BLaER1 treated with 17β-estradiol and CSF1 and Interleukin-3, amounts not matched to agents 10 nM and 100 nM (cell line): ENCODE measurements around the gene PID1.

Experiments
- H3K27ac ChIP-seq, 11 experiments: shearing (Covaris generic); formaldehyde crosslinking; 2 replicates each; pipeline ENCODE4 v1.8.1; 2022
- H3K27me3 ChIP-seq, 11 experiments: shearing (Covaris generic); formaldehyde crosslinking; 2 replicates each; pipeline ENCODE4 v1.8.1; 2022
- H3K36me3 ChIP-seq, 11 experiments: shearing (Covaris generic); formaldehyde crosslinking; 2 replicates each; pipeline ENCODE4 v1.8.1; 2022
- H3K4me1 ChIP-seq, 10 experiments: shearing (Covaris generic); formaldehyde crosslinking; 2 replicates each; pipeline ENCODE4 v1.8.1; 2022
- H3K4me2 ChIP-seq, 11 experiments: shearing (Covaris generic); formaldehyde crosslinking; 2 replicates each; pipeline ENCODE4 v1.8.1; 2022
- H3K4me3 ChIP-seq, 10 experiments: shearing (Covaris generic); formaldehyde crosslinking; 2 replicates each; pipeline ENCODE4 v1.8.1; 2022
- H3K9ac ChIP-seq, 11 experiments: shearing (Covaris generic); formaldehyde crosslinking; 2 replicates each; pipeline ENCODE4 v1.8.1; 2022
- H3K9me3 ChIP-seq, 11 experiments: shearing (Covaris generic); formaldehyde crosslinking; replicated peaks in 1 of 11; 2 replicates each; pipeline ENCODE4 v1.8.1; 2022
- H4K20me1 ChIP-seq, 11 experiments: shearing (Covaris generic); formaldehyde crosslinking; 2 replicates each; pipeline ENCODE4 v1.8.1; 2022
- Cebpa-rat ChIP-seq, 11 experiments: shearing (Covaris generic); IDR thresholded peaks; 2 replicates each; pipeline ENCODE4 v1.8.1; 2022

The PID1 gene

DNA sequence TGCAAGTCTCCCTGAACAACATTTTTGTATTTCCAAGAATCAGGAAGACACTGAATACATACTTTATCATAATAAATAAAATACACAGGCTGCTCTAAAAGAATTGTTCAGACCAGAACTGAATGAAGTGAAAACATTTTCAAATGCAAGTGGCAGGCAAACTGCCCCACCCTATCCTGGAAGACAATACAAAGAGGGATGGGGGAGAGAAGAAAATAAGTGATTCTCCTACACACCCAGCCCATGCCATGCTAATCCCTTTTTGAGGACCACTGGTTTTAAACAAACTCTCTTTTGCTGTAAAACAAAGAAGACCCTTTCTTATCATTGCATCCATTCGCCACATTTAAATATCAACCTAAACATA, 95.6 kb downstream of the PID1 start:
- no peak overlapping the region for H3K4me2 ChIP-seq
- H3K36me3 ChIP-seq = no peaks in the 10 kb centered on the region; a peak in 2 of 22 replicates
- H3K4me1 ChIP-seq = peaks cover 0 to 6% (median 0%) of the 10 kb centered on the region in 10 experiments; a peak in 2 of 20 replicates
- H3K9me3 ChIP-seq = peaks cover 0 to 58% (median 4%) of the 10 kb centered on the region in 11 experiments; a peak in 10 of 22 replicates
- no peak overlapping the region for H3K27ac ChIP-seq
- no peak for TF ChIP-seq Cebpa-rat (IDR thresholded peaks at IDR 0.05)
- no peak overlapping the region for H3K4me3 ChIP-seq
- H3K9ac ChIP-seq = no peak overlapping the region
- H3K27me3 ChIP-seq = no peaks in the 10 kb centered on the region
- H4K20me1 ChIP-seq = no peaks in the 10 kb centered on the region

DNA sequence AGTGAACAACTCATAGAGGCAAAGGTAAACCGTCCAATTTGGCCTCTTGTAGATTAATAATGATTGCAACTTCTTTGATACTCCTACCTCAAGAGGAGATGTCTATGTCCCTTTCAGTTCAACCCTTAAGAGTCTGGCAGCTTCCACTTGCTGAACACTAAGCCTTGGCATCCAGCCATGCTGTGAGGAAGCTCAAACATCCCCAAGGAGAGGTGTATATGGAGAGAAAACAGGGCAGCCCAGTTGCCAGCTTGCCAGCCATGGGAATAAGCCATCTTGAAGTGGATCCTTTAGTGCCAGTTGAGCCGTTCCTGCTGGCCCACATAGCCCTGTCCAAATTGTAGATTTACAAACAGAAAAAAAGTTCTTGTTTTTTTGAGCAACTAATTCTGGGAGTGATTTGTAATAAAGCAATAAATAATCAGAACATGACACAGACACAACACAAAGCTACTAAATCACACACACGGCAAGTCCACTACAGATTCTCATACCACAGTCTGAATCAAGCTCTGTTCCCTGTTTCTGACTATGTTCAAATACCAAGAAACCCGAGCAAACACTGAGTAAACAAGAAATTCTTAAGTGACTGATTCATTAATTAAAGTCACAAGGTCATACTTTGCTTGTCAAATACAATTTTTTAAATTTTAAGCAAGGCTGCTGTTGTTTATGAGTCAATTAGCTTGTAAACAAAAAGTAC, 96.1 kb downstream of the PID1 start:
- no peak overlapping the region for H3K4me2 ChIP-seq
- H3K27me3 ChIP-seq = no peaks in the 10 kb centered on the region
- no peak overlapping the region for H3K4me3 ChIP-seq
- H3K9ac ChIP-seq = no peak overlapping the region
- H3K4me1 ChIP-seq = peaks cover 0 to 6% (median 0%) of the 10 kb centered on the region in 10 experiments; a peak in 2 of 20 replicates
- no peak overlapping the region for H3K27ac ChIP-seq
- no peak for TF ChIP-seq Cebpa-rat (IDR thresholded peaks at IDR 0.05)
- no peaks in the 10 kb centered on the region for H4K20me1 ChIP-seq
- H3K9me3 ChIP-seq = peaks cover 0 to 57% (median 4%) of the 10 kb centered on the region in 11 experiments; a peak in 10 of 22 replicates
- no peaks in the 10 kb centered on the region; a peak in 2 of 22 replicates for H3K36me3 ChIP-seq

DNA sequence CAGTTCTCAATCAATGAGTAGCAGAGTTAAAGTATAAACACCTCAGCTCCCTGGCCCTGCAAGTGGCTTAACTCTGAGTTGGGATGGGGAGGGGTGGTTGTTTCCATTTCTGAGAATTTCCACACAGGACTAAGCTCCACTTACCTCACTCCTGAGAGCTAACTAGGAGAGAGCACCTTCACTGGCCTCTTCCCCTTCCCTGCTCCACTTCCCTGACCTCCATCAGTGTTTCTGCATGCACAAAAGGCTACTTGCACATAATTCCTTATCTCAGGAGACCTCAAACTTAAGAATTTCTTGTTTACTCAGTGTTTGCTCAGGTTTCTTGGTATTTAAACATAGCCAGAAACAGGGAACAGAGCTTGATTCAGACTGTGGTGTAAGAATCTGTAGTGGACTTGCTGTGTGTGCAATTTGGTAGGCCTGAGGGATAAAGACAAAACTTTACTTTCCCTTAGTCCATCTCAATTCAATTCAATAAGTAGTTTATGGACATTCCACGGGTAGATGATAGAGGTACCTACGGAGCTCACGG, 97.2 kb downstream of the PID1 start:
- Histone ChIP-seq H3K27ac (no peak overlapping the region), H3K4me2 (no peak overlapping the region; a peak in 1 of 22 replicates), H3K36me3 (no peaks in the 10 kb centered on the region; a peak in 2 of 22 replicates), H4K20me1 (no peaks in the 10 kb centered on the region), H3K4me1 (peaks cover 0 to 6% (median 0%) of the 10 kb centered on the region in 10 experiments; a peak in 2 of 20 replicates), H3K4me3 (no peak overlapping the region), H3K9ac (no peak overlapping the region), H3K9me3 (peaks cover 0 to 57% (median 4%) of the 10 kb centered on the region in 11 experiments; a peak in 10 of 22 replicates), H3K27me3 (no peaks in the 10 kb centered on the region)
- TF ChIP-seq Cebpa-rat (IDR thresholded peaks at IDR 0.05) = no peak

DNA sequence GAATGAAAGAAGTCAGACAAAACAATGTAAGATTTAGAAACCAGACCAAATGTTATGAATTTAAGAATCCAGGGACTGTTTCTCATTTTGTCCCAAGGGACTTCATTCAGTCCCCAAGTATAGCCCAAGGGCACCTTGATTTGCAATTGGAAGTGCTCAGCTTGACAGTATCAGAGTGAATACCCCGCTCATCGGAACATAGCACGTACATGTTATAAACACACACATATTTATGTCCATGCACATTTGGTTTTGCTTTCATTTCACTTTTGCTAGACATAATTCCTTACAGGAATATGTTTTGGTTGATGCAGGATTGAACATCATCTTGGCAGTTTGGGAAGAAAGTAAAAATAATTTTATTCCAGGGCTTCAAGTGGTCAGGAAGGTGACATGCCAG, 100.2 kb downstream of the PID1 start:
- no peak for TF ChIP-seq Cebpa-rat (IDR thresholded peaks at IDR 0.05)
- Histone ChIP-seq H3K36me3 (no peaks in the 10 kb centered on the region; a peak in 2 of 22 replicates), H4K20me1 (no peaks in the 10 kb centered on the region), H3K4me3 (no peak overlapping the region), H3K27me3 (no peaks in the 10 kb centered on the region), H3K4me1 (peaks cover 0 to 6% (median 0%) of the 10 kb centered on the region in 10 experiments; a peak in 2 of 20 replicates), H3K9me3 (peaks cover 0 to 42% (median 4%) of the 10 kb centered on the region in 11 experiments; a peak in 10 of 22 replicates), H3K27ac (no peak overlapping the region), H3K4me2 (no peak overlapping the region), H3K9ac (no peak overlapping the region)

DNA sequence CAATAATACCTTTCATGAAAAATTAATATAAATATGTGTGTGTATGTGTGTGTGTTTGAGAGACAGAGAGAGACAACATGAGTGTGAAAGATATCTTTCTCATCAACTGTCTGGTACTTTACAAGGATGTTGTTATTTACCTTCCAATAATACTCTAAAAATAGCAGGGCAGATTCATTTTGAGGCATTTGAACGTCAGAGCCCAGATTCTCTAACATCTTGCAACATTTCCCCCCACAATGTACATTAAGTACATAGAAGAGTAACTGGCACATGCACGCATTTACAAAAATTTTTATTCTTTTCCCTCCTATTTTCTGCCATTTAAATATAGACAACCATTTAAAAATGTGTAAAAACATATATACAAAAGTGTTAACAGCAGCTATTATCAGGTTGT, 100.9 kb downstream of the PID1 start:
- H3K4me2 ChIP-seq = no peak overlapping the region
- H3K4me3 ChIP-seq = no peak overlapping the region
- H3K27ac ChIP-seq = no peak overlapping the region
- H3K27me3 ChIP-seq = no peaks in the 10 kb centered on the region
- no peaks in the 10 kb centered on the region for H4K20me1 ChIP-seq
- H3K9me3 ChIP-seq = peaks cover 0 to 39% (median 4%) of the 10 kb centered on the region in 11 experiments; a peak in 10 of 22 replicates
- H3K4me1 ChIP-seq = peaks cover 0 to 6% (median 0%) of the 10 kb centered on the region in 10 experiments; a peak in 2 of 20 replicates
- H3K9ac ChIP-seq = no peak overlapping the region
- no peaks in the 10 kb centered on the region; a peak in 2 of 22 replicates for H3K36me3 ChIP-seq
- no peak for TF ChIP-seq Cebpa-rat (IDR thresholded peaks at IDR 0.05)

DNA sequence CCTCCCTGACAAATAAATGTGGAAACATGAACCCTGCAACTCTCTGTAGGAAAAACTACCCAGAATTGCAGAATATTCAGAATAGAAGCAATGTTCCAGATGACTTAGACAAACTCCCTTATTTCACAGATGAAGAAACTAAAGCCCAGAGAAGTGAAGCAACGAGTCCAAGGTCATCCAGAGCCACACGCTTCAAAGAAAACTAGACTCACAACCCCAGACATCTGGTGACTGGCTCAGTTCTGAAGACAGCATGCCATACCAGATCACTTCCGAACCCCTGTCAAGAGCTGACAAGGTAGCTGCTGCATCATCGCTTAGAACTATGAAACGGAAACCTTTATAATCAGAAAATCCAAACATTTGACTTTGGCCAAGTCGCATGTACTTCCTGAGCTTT, 101.3 kb downstream of the PID1 start:
- Histone ChIP-seq H3K36me3 (no peaks in the 10 kb centered on the region; a peak in 2 of 22 replicates), H3K4me1 (peaks cover 0 to 6% (median 0%) of the 10 kb centered on the region in 10 experiments; a peak in 2 of 20 replicates), H3K4me3 (no peak overlapping the region), H3K9ac (no peak overlapping the region), H3K27ac (no peak overlapping the region), H3K27me3 (no peaks in the 10 kb centered on the region), H3K4me2 (no peak overlapping the region), H4K20me1 (no peaks in the 10 kb centered on the region), H3K9me3 (peaks cover 0 to 34% (median 2%) of the 10 kb centered on the region in 11 experiments; a peak in 10 of 22 replicates)
- no peak for TF ChIP-seq Cebpa-rat (IDR thresholded peaks at IDR 0.05)

DNA sequence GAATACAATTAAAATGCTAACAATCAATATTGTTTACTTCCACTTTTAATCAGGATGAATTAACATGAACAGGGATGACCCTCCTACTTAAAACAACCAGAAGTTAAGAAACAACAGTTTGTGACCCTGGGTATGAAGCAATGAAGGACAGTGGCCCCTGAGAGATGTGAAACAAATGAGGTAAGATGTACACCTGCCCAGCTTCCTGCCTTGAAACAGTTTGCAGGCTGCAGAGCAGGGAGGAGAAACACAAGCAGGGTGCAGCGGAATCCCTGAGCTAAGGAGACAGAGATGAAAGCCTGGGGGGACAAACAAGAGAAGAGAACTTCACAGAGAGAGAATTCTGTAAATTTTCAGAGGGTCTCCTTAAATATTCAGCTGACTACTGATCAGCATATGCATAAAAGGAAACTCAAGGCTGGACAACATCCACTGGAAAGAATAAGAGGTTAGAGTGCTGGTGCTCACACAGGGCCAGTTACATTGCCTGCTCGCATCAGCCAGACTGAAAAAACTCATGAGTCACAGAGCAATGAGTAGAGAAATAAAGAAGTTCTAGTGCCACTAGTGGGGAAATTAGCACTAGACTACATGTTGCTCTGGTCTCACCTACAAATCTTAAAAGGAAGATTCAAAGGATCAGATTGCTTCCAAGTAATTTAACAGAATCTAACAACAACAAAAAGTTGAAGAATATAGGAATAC, 106.4 kb downstream of the PID1 start:
- Histone ChIP-seq H3K27ac (no peak overlapping the region), H3K9me3 (peaks cover 0 to 6% (median 0%) of the 10 kb centered on the region in 11 experiments; a peak in 5 of 22 replicates), H3K36me3 (no peaks in the 10 kb centered on the region), H3K4me2 (no peak overlapping the region; a peak in 1 of 22 replicates), H3K9ac (no peak overlapping the region), H3K4me1 (no peaks in the 10 kb centered on the region), H4K20me1 (no peaks in the 10 kb centered on the region), H3K27me3 (no peaks in the 10 kb centered on the region), H3K4me3 (no peak overlapping the region)
- no peak for TF ChIP-seq Cebpa-rat (IDR thresholded peaks at IDR 0.05)

DNA sequence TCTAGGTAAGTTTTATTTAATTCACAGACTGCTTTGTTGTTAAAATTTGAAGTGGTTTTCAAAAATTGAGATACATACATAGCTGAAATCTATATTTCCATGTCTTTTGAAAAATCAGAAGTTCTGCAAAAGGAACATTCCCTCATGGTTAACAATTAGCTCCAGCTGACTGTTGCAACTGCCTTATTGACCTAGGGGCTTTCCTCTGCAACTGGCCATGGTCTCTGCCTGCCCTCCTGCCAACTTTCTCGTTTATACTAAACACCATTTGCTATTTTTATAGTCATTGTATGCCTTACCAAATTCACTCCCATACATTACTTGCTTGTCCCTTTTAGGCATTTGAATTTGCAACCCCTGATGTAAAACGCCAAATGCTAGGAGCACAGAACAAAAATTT, 107.2 kb downstream of the PID1 start:
- TF ChIP-seq Cebpa-rat (IDR thresholded peaks at IDR 0.05) = no peak
- no peaks in the 10 kb centered on the region for H4K20me1 ChIP-seq
- no peak overlapping the region for H3K9ac ChIP-seq
- no peaks in the 10 kb centered on the region for H3K4me1 ChIP-seq
- H3K4me3 ChIP-seq = no peak overlapping the region
- peaks cover 0 to 14% (median 4%) of the 10 kb centered on the region in 11 experiments; a peak in 6 of 22 replicates for H3K9me3 ChIP-seq
- H3K4me2 ChIP-seq = no peak overlapping the region
- H3K27me3 ChIP-seq = no peaks in the 10 kb centered on the region
- H3K36me3 ChIP-seq = no peaks in the 10 kb centered on the region
- H3K27ac ChIP-seq = no peak overlapping the region

DNA sequence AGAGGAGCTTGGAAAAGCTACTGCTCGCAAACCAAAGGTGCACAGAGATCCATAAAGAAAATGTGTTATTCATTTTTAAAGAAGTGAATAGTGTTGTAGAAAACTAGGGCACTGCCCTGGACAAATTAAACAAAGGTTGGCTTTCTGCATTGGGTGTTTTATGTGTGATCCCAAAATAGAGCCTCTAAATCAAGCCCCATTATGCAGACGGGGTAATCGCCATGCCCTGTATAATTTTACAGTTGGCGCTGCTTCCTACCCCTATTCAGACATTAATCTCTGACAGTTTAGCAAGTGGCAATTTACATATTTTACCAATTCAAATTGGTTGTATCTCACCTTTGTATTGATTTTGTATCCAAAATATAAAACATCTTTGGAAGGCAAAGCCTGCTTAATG, 109.1 kb downstream of the PID1 start:
- Histone ChIP-seq H3K36me3 (no peaks in the 10 kb centered on the region), H3K9ac (no peak overlapping the region), H3K4me2 (no peak overlapping the region), H4K20me1 (no peaks in the 10 kb centered on the region), H3K27ac (no peak overlapping the region), H3K9me3 (peaks cover 0 to 16% (median 4%) of the 10 kb centered on the region in 11 experiments; a peak in 6 of 22 replicates), H3K27me3 (no peaks in the 10 kb centered on the region), H3K4me1 (no peaks in the 10 kb centered on the region), H3K4me3 (no peak overlapping the region)
- TF ChIP-seq Cebpa-rat (IDR thresholded peaks at IDR 0.05) = no peak
